H1 (cell line): Measurements from ENCODE around the gene RFLNA. TPM values are rescaled to one million over a fixed set of nuclear protein-coding genes. Genes with fewer than 3 reads are reported as not detected.

Experiments
- CTCF ChIA-PET: fragments of 300-600 bp; sonication (Branson Sonifier 250); formaldehyde crosslinking; loops from one replicate; lab custom pipeline; 2021; ENCODE audit not compliant: partially characterized antibody; lab: Charles Lee
- POLR2A ChIA-PET: fragments of 300-600 bp; sonication (Branson Sonifier 250); formaldehyde crosslinking; loops from one replicate; lab custom pipeline; 2021; ENCODE audit warnings: inconsistent platforms; ENCODE audit not compliant: partially characterized antibody; lab: Charles Lee
- DNase-seq, 2 experiments: peaks; one replicate each; pipeline versions ENCODE4 v3.0.0 to v3.0.0-alpha.2; 2010 to 2022; ENCODE audit warnings: low spot score in 2 of 2, low read depth in 1 of 2, mixed read lengths in 1 of 2
- FAIRE-seq: peaks from 2 replicates; lab custom pipeline; 2011; peaks lifted over from hg19 to GRCh38; lab: Jason Lieb, UNC
- H2AFZ ChIP-seq: 2 replicates; pipeline ENCODE4 v1.8.1; 2012; ENCODE audit warnings: low read length, inconsistent platforms
- H2AK5ac ChIP-seq: 2 replicates; pipeline ENCODE4 v1.6.1; 2013; ENCODE audit warnings: low read depth, low read length
- H2BK120ac ChIP-seq: replicated peaks from 2 replicates; pipeline ENCODE3; 2013; ENCODE audit warnings: low read depth, low read length, inconsistent platforms
- H2BK12ac ChIP-seq: 2 replicates; pipeline ENCODE4 v1.6.1; 2013; ENCODE audit warnings: low read depth, low read length
- H2BK15ac ChIP-seq: 2 replicates; pipeline ENCODE4 v1.6.1; 2013; ENCODE audit warnings: low read length
- H2BK20ac ChIP-seq: 2 replicates; pipeline ENCODE4 v1.6.1; 2013; ENCODE audit warnings: low read length
- H2BK5ac ChIP-seq: 2 replicates; pipeline ENCODE4 v1.6.1; 2013; ENCODE audit warnings: low read depth, low read length
- H3K14ac ChIP-seq: 2 replicates; pipeline ENCODE4 v1.6.1; 2013; ENCODE audit warnings: inconsistent platforms; ENCODE audit not compliant: insufficient read length
- H3K18ac ChIP-seq: 2 replicates; pipeline ENCODE4 v1.6.1; 2013; ENCODE audit warnings: low read length; ENCODE audit errors: extremely low read depth
- H3K23ac ChIP-seq: 2 replicates; pipeline ENCODE4 v1.6.1; 2013; ENCODE audit warnings: inconsistent platforms; ENCODE audit not compliant: insufficient read length
- H3K23me2 ChIP-seq: 2 replicates; pipeline ENCODE4 v1.6.1; 2013; ENCODE audit warnings: low read depth, low read length
- H3K27ac ChIP-seq: 2 replicates; pipeline ENCODE4 v1.6.1; 2011; ENCODE audit warnings: low read depth, low read length, inconsistent platforms
- H3K27me3 ChIP-seq, 4 experiments: replicated peaks in 1 of 4; 1 replicate in 1 of 4; 2 replicates in 3 of 4; pipeline versions ENCODE4 v1.6.1 to v1.8.1; 2011 to 2013; ENCODE audit warnings: low read length in 3 of 4, mild to moderate bottlenecking in 3 of 4, inconsistent platforms in 2 of 4, mixed read lengths in 2 of 4, moderate library complexity in 1 of 4; ENCODE audit not compliant: control insufficient read depth in 3 of 4, insufficient read depth in 3 of 4; ENCODE audit errors: extremely low read depth in 1 of 4
- H3K36me3 ChIP-seq, 4 experiments: 2 replicates each; pipeline versions ENCODE4 v1.6.1 to v1.8.1; 2011 to 2013; ENCODE audit warnings: mild to moderate bottlenecking in 4 of 4, low read length in 3 of 4, moderate library complexity in 2 of 4, control low read depth in 1 of 4, inconsistent platforms in 1 of 4; ENCODE audit not compliant: insufficient read depth in 4 of 4, control insufficient read depth in 2 of 4
- H3K4ac ChIP-seq: replicated peaks from 2 replicates; pipeline ENCODE3; 2013; ENCODE audit warnings: low read length, low read depth, mixed read lengths, inconsistent platforms; ENCODE audit not compliant: insufficient read length
- H3K4me1 ChIP-seq, 4 experiments: replicated peaks in 1 of 4; 1 replicate in 1 of 4; 2 replicates in 3 of 4; pipeline versions ENCODE4 v1.6.1 to v1.8.1; 2011 to 2013; ENCODE audit warnings: low read length in 3 of 4, inconsistent platforms in 2 of 4, mixed read lengths in 1 of 4; ENCODE audit not compliant: insufficient read depth in 4 of 4, control insufficient read depth in 3 of 4
- H3K4me2 ChIP-seq, 2 experiments: 2 replicates each; pipeline versions ENCODE4 v1.6.1 to v1.8.1; 2011 to 2013; ENCODE audit warnings: low read depth in 2 of 2, low read length in 2 of 2, control low read depth in 1 of 2, inconsistent platforms in 1 of 2, mild to moderate bottlenecking in 1 of 2; ENCODE audit not compliant: insufficient read depth in 1 of 2
- H3K4me3 ChIP-seq, 4 experiments: fragments of 200-600, 300-600 bp in 1 of 4; sonication (generic), shearing (Covaris generic), sonication (Bioruptor Twin) in 1 of 4; 2 replicates each; pipeline versions ENCODE4 v1.5.1 to v1.8.1; 2011 to 2016; ENCODE audit warnings: low read length in 4 of 4, low read depth in 3 of 4, control low read depth in 2 of 4, inconsistent platforms in 2 of 4, mild to moderate bottlenecking in 2 of 4, mixed read lengths in 1 of 4, moderate library complexity in 1 of 4; ENCODE audit not compliant: insufficient read depth in 2 of 4; ENCODE audit errors: extremely low read depth in 1 of 4
- H3K56ac ChIP-seq: replicated peaks from 2 replicates; pipeline ENCODE3; 2013; ENCODE audit warnings: low read depth, mild to moderate bottlenecking, mixed read lengths, low read length, inconsistent platforms; ENCODE audit not compliant: insufficient read length
- H3K79me1 ChIP-seq: 2 replicates; pipeline ENCODE4 v1.6.1; 2013; ENCODE audit warnings: low read depth, low read length, control low read depth
- H3K79me2 ChIP-seq, 2 experiments: 2 replicates each; pipeline versions ENCODE4 v1.6.1 to v1.8.1; 2012 to 2013; ENCODE audit warnings: low read length in 2 of 2, mild to moderate bottlenecking in 2 of 2, inconsistent platforms in 1 of 2; ENCODE audit not compliant: insufficient read depth in 2 of 2, control insufficient read depth in 1 of 2
- H3K9ac ChIP-seq, 4 experiments: replicated peaks in 1 of 4; 1 replicate in 1 of 4; 2 replicates in 3 of 4; pipeline versions ENCODE4 v1.6.1 to v1.8.1; 2011 to 2013; ENCODE audit warnings: low read depth in 3 of 4, low read length in 3 of 4, control low read depth in 2 of 4, mild to moderate bottlenecking in 2 of 4, moderate library complexity in 2 of 4, inconsistent platforms in 1 of 4; ENCODE audit errors: extremely low read depth in 1 of 4
- H3K9me3 ChIP-seq, 2 experiments: 2 replicates each; pipeline versions ENCODE4 v1.6.1 to v1.8.1; 2012 to 2013; ENCODE audit warnings: mild to moderate bottlenecking in 2 of 2, moderate library complexity in 2 of 2, control low read depth in 1 of 2, inconsistent platforms in 1 of 2, low read depth in 1 of 2, low read length in 1 of 2, mixed read lengths in 1 of 2; ENCODE audit not compliant: insufficient read depth in 2 of 2
- H4K20me1 ChIP-seq, 2 experiments: replicated peaks in 1 of 2; 2 replicates each; pipeline versions ENCODE3 to v1.8.1; 2011 to 2013; ENCODE audit warnings: inconsistent platforms in 2 of 2, low read length in 2 of 2, mild to moderate bottlenecking in 1 of 2; ENCODE audit not compliant: insufficient read depth in 2 of 2, control insufficient read depth in 1 of 2
- H4K5ac ChIP-seq: 2 replicates; pipeline ENCODE4 v1.6.1; 2013; ENCODE audit warnings: low read length, low read depth, mixed read lengths, inconsistent platforms; ENCODE audit not compliant: insufficient read length
- H4K8ac ChIP-seq: 2 replicates; pipeline ENCODE4 v1.8.0; 2013; ENCODE audit warnings: mild to moderate bottlenecking, moderate library complexity, low read length, inconsistent platforms; ENCODE audit not compliant: insufficient read depth; ENCODE audit errors: extremely low read depth
- H4K91ac ChIP-seq: replicated peaks from 2 replicates; pipeline ENCODE3; 2013; ENCODE audit warnings: low read length, mixed read lengths, inconsistent platforms; ENCODE audit not compliant: insufficient read length
- BACH1 ChIP-seq: IDR thresholded peaks from 2 replicates; pipeline ENCODE4 v1.6.1; 2012; ENCODE audit warnings: low read length, improper control_type of control experiment
- CBX5 ChIP-seq: fragments of 300-800, 300-1000 bp; sonication (generic); IDR thresholded peaks from 2 replicates; pipeline ENCODE4 v1.7.1; 2016; ENCODE audit warnings: antibody characterized with exemption, low read length, low read depth
- PHF8 ChIP-seq: fragments of 200-600 bp; sonication (generic); conservative IDR thresholded peaks from 2 replicates; pipeline ENCODE4 v1.7.1; 2012; ENCODE audit warnings: low read depth, mild to moderate bottlenecking, inconsistent platforms, low read length, moderate library complexity
- POU5F1 ChIP-seq: IDR thresholded peaks from 2 replicates; pipeline ENCODE4 v1.6.1; 2011; ENCODE audit warnings: low read depth, mild to moderate bottlenecking, low read length, moderate library complexity
- SIN3A ChIP-seq, 2 experiments: IDR thresholded peaks in 1 of 2; conservative IDR thresholded peaks in 1 of 2; 2 replicates each; pipeline ENCODE4 v1.6.1; 2011 to 2012; ENCODE audit warnings: low read length in 2 of 2, improper control_type of control experiment in 1 of 2, low read depth in 1 of 2, mild to moderate bottlenecking in 1 of 2
- SP2 ChIP-seq: IDR thresholded peaks from 2 replicates; pipeline ENCODE4 v1.6.1; 2012; ENCODE audit warnings: mild to moderate bottlenecking, low read length, inconsistent platforms
- ZNF274 ChIP-seq: IDR thresholded peaks from 2 replicates; pipeline ENCODE4 v1.7.0; 2012; ENCODE audit warnings: low read length, borderline replicate concordance; ENCODE audit errors: extremely low read depth
- WGBS, 2 experiments: shearing (Covaris generic) in 1 of 2; methylation state at CpG; one replicate each; pipeline versions ENCODE4 v1.1.6 to v1.1.7; 2013 to 2015; ENCODE audit warnings: low lambda C conversion rate in 2 of 2, mixed read lengths in 2 of 2, inconsistent platforms in 1 of 2, low coverage in 1 of 2, missing lambda C conversion rate in 1 of 2; ENCODE audit not compliant: insufficient replicate concordance in 2 of 2, insufficient coverage in 1 of 2, insufficient read length in 1 of 2; ENCODE audit errors: extremely low coverage in 1 of 2, missing lambda C conversion rate in 1 of 2; 5-methylcytosine and 5-hydroxymethylcytosine counted together
- polyA plus RNA-seq, 7 experiments: library from polyadenylated mRNA; depleted of rRNA in 3 of 7; stranded (reverse) in 5 of 7; unstranded in 2 of 7; fragments of >200 nt in 5 of 7; fragments of 200-250 nt in 2 of 7; gene quantifications; 1 replicate in 5 of 7; 2 replicates in 1 of 7; 4 replicates in 1 of 7; pipeline versions ENCODE4 v1.2.1 to v1.2.3, GENCODE V29; 2011 to 2013; ENCODE audit warnings: missing spikeins in 2 of 7, mixed read lengths in 2 of 7
- total RNA-seq: library from RNA; stranded (reverse); fragmentation: NEBNext Ultra II Directional; extraction: Animal tissue kit (Norgen Biotek cat#: 25700); gene quantifications from 2 replicates; pipeline ENCODE4 v1.2.1, GENCODE V29; 2021

The RFLNA gene
- total and polyA plus RNA-seq, 2 of the 8 experiments (the other 6 are each of a cell fraction or from before 2014, with no cell fraction given): 6.4 to 6.6 TPM

DNA sequence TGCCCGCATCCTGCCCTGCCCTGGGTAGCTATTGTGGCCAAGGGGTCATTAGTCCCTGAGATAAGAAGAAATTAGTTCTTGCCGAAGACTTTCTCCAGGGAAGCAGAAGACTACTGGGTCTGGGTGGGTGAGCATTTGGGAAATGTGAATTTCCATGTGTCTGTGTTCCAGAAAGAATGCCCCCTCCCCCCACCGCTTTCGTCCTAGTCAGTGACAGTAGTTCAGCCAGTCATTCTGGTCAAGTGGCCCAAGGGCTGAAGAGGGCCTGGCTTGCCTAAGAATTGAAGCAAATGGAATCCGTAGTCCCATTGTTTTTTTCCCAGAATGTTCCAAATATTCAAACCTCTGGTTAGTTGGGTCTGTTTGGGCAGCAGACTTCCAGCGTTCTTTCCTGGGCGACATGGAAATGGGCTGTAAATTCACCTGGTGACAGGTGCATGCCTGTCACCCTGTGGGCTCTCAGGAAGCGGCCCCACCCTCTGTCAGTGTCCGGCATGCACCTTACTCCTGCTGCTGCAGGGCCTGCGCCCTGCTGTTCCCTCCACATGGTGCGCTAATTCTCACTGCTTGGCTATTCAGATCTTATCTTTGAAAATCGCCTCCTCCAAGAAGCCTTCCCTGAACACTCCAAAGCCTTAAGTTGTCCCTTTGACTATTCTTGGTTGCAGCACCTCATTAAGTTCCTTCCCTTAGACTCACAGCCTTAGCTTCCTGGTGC, 1.4 kb upstream of the RFLNA start:
- Histone ChIP-seq H2AK5ac (no peak overlapping the region), H3K9ac (no peak overlapping the region), H4K8ac (no peak overlapping the region), H3K56ac (no peak overlapping the region), H2BK20ac (no peak overlapping the region), H3K27me3 (peaks cover 3 to 36% (median 23%) of the 10 kb centered on the region in 4 experiments; a peak in 6 of 7 replicates), H2AFZ (no peak overlapping the region), H2BK12ac (peak overlapping the region; percentile 94; the same call in 1 of the 2 replicates), H3K4ac (no peak overlapping the region), H4K20me1 (peaks cover 0 to 2% of the 10 kb centered on the region in 2 experiments), H4K91ac (peak overlapping the region; percentile 22), H2BK5ac (no peak overlapping the region), H2BK120ac (no peak overlapping the region), H3K36me3 (no peaks in the 10 kb centered on the region), H3K18ac (peak overlapping the region; percentile 48; the same call in 1 of the 2 replicates), H3K79me1 (0 out of 2 replicates have a peak, but pooled peaks cover 1% of the 10 kb centered on the region), H4K5ac (no peak overlapping the region), H3K4me2 (no peak overlapping the region; a peak in 1 of 4 replicates), H3K23me2 (peaks cover 5% of the 10 kb centered on the region; the same call in 1 of the 2 replicates), H3K23ac (no peak overlapping the region), H3K27ac (no peak overlapping the region), H3K9me3 (no peaks in the 10 kb centered on the region), H3K4me3 (no peak overlapping the region), H3K4me1 (peaks cover 3 to 22% (median 16%) of the 10 kb centered on the region in 4 experiments), H2BK15ac (no peak overlapping the region), H3K79me2 (no peaks in the 10 kb centered on the region), H3K14ac (no peak overlapping the region)
- ChIA-PET CTCF (interaction anchor here (1.0 to 1.2 kb wide), 2 partner anchors 19 to 153 kb away, joined by 3 read pairs; no protein-coding TSS in a partner anchor), POLR2A (interaction anchor here (1.6 kb wide), 1 partner anchor 15 kb away, joined by 6 read pairs; no protein-coding TSS in a partner anchor)
- DNase-seq (no peak), FAIRE-seq (no peak)
- TF ChIP-seq ZNF274 (no peak), CBX5 (no peak), SIN3A (conservative IDR thresholded peaks at IDR 0.05 in 1 of 2, IDR thresholded peaks at IDR 0.05 in 1 of 2; ENCODE audit: low read depth in 1 of 2, low read length in 2 of 2) (no peak), POU5F1 (no peak), PHF8 (no peak), BACH1 (no peak), SP2 (no peak)
- 74% methylated on average over 12 of the region's 12 CpGs; no CpG with 5 or more reads in 1 of the 2 experiments for WGBS, 2 experiments
